ENCODE measurements around the gene NUDT19. TPM values are rescaled to one million over a fixed set of nuclear protein-coding genes. Genes with fewer than 3 reads are reported as not detected.

The NUDT19 gene
- total and polyA plus RNA-seq, 8 donors: 9.5 to 16.6 (median 11.0) TPM

DNA sequence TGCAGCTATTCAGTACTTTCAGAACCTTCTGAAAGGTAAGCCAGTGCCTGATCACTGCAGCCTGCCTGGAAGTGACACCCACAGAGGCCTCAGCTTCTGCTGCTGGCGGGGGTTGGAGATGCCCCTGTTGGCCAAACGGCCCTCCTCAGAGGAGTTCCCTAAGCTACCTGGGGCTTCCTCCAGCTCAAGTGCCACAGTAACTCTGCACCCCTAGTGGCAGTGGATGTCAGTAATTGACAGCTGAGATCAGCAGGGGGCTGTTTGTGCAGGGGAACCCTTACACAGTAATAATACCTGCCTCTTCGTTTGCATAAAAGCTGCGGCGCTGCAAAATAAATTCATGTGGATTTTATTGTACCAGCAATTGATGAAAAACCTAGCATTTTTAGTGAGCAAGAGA is 56.9 kb downstream of the NUDT19 start:
- H3K4me3 ChIP-seq: no peak overlapping the region
- no peak overlapping the region for H3K27ac ChIP-seq
- intact Hi-C loops (cut with DNase I): no loop called here
- DNase-seq: no peak
- TF ChIP-seq, protein P1, sequence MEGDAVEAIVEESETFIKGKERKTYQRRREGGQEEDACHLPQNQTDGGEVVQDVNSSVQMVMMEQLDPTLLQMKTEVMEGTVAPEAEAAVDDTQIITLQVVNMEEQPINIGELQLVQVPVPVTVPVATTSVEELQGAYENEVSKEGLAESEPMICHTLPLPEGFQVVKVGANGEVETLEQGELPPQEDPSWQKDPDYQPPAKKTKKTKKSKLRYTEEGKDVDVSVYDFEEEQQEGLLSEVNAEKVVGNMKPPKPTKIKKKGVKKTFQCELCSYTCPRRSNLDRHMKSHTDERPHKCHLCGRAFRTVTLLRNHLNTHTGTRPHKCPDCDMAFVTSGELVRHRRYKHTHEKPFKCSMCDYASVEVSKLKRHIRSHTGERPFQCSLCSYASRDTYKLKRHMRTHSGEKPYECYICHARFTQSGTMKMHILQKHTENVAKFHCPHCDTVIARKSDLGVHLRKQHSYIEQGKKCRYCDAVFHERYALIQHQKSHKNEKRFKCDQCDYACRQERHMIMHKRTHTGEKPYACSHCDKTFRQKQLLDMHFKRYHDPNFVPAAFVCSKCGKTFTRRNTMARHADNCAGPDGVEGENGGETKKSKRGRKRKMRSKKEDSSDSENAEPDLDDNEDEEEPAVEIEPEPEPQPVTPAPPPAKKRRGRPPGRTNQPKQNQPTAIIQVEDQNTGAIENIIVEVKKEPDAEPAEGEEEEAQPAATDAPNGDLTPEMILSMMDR (IDR thresholded peaks at IDR 0.05): no peak
- no peaks in the 10 kb centered on the region for H3K36me3 ChIP-seq
- H3K4me1 ChIP-seq: no peaks in the 10 kb centered on the region
- ATAC-seq: no peak
- H3K9me3 ChIP-seq: no peaks in the 10 kb centered on the region
- H3K27me3 ChIP-seq: peaks cover 3 to 15% of the 10 kb centered on the region in 2 donors

- intact Hi-C loops (cut with DNase I): no loop called here
- DNase-seq (no peak), ATAC-seq (no peak)
- no peaks in the 10 kb centered on the region for H3K36me3 ChIP-seq
- TF ChIP-seq, protein P1 (IDR thresholded peaks at IDR 0.05): no peak
- no peak overlapping the region for H3K27ac ChIP-seq
- no peak overlapping the region for H3K4me3 ChIP-seq
- H3K4me1 ChIP-seq: no peaks in the 10 kb centered on the region
- no peaks in the 10 kb centered on the region for H3K9me3 ChIP-seq
- H3K27me3 ChIP-seq: peaks cover 3 to 15% of the 10 kb centered on the region in 2 donors
These were observed 57.3 kb downstream of the NUDT19 start for GRCh38 chr19:32748948-32749347.

- ATAC-seq: no peak
- Histone ChIP-seq H3K27ac (no peak overlapping the region), H3K9me3 (no peaks in the 10 kb centered on the region), H3K4me1 (no peaks in the 10 kb centered on the region), H3K27me3 (peaks cover 3 to 15% of the 10 kb centered on the region in 2 donors), H3K36me3 (no peaks in the 10 kb centered on the region), H3K4me3 (no peak overlapping the region)
- DNase-seq: no peak
- TF ChIP-seq, protein P1 (IDR thresholded peaks at IDR 0.05): no peak
- intact Hi-C loops (cut with DNase I): no loop called here
These were observed 57.7 kb downstream of the NUDT19 start for GRCh38 chr19:32749361-32749760.

DNA sequence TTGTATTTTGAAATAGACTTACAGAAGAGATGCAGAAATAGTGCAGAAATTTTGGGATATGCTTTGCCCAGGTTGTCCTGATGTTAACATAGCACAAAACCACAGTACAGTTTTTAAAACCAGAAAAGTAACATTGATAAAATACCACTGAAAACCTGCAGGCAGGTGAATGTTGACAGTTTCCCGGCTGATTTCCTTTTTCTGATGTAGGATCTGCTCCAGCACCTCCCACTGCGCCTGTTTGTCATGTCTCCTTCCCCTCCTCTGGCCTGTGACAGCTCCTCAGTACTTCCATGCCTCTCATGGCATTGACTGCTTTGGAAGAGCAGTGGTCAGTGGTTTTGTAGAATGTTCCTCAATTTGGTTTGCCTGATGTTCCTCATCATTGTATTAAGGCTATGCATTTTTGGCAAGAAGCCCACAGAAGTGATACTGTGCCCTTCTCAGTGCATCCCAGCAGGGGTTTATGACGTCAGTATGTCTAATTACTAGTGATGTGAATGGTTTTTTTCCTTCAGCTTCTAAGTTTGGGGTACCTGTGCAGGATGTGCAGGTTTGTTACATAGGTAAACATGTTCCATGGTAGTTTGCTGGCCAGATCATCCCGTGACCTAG is 58.9 kb downstream of the NUDT19 start:
- H3K27me3 ChIP-seq: peaks cover 3 to 15% of the 10 kb centered on the region in 2 donors
- ATAC-seq: no peak
- intact Hi-C loops (cut with DNase I): no loop called here
- H3K27ac ChIP-seq: no peak overlapping the region
- H3K4me3 ChIP-seq: no peak overlapping the region
- no peaks in the 10 kb centered on the region for H3K9me3 ChIP-seq
- no peak for DNase-seq
- H3K36me3 ChIP-seq: no peaks in the 10 kb centered on the region
- TF ChIP-seq, protein P1 (IDR thresholded peaks at IDR 0.05): no peak
- no peaks in the 10 kb centered on the region for H3K4me1 ChIP-seq

DNA sequence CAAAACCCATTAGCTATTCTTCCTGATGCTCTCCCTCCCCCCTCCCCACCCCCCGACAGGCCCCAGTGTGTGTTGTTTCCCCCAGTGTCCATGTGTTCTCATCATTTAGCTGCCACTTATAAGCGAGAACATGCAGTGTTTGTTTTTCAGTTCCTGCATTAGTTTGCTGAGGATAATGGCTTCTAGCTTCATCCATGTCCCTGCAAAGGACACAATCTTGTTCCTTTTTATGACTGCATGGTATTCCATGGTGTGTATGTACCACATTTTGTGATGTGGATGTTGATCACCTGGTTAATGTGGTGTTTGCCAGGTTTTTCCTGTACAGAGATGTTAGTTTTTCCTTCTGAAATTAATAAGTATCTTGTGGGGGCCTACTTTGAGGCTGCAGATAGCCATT is 59.4 kb downstream of the NUDT19 start:
- no peaks in the 10 kb centered on the region for H3K4me1 ChIP-seq
- no peak overlapping the region for H3K27ac ChIP-seq
- TF ChIP-seq, protein P1 (IDR thresholded peaks at IDR 0.05): no peak
- H3K27me3 ChIP-seq: peaks cover 3 to 15% of the 10 kb centered on the region in 2 donors
- H3K4me3 ChIP-seq: no peak overlapping the region
- H3K9me3 ChIP-seq: no peaks in the 10 kb centered on the region
- no peak for ATAC-seq
- no peak for DNase-seq
- intact Hi-C loops (cut with DNase I): no loop called here
- H3K36me3 ChIP-seq: no peaks in the 10 kb centered on the region

All from left lung (tissue), 10 donors.